ENCODE data around the gene RPA4.

RPA4 gene

DNA sequence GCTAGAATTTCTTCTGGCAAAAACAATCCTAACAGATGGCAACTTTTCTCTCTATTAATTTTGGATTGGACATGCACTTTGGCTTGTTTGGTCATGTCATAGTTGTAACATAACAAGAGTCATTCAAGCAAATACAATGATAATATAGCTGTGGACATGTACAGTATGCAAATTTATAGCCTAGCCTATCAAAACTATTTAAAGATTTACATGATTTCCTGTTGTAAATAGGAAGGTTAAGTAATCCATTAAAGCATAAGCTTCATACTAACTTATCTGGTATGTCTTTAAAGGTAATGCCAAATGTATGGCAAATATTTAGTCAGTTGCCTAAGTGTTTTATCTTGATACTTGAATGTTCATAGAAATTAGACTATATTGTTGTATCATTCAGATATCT is 45.3 kb downstream of the RPA4 start:
- ChIA-PET CTCF (no interaction called here), POLR2A (no interaction called here)
- H3K4me3 ChIP-seq (ENCODE audit: low read depth, low read length): no peak overlapping the region
- no peak for DNase-seq (ENCODE audit: low read depth, low spot score)
- no peak for TF ChIP-seq CTCF (IDR thresholded peaks at IDR 0.05; ENCODE audit: insufficient read depth, low read length, missing control alignments)

Measured in AG04449 (cell line).